ENCODE data around the gene GPR85. TPM values are rescaled to one million over a fixed set of nuclear protein-coding genes. Genes with fewer than 3 reads are reported as not detected.

The GPR85 gene
- total RNA-seq, 2 donors from 2014 or later = 0.13 TPM; not detected in 1

DNA sequence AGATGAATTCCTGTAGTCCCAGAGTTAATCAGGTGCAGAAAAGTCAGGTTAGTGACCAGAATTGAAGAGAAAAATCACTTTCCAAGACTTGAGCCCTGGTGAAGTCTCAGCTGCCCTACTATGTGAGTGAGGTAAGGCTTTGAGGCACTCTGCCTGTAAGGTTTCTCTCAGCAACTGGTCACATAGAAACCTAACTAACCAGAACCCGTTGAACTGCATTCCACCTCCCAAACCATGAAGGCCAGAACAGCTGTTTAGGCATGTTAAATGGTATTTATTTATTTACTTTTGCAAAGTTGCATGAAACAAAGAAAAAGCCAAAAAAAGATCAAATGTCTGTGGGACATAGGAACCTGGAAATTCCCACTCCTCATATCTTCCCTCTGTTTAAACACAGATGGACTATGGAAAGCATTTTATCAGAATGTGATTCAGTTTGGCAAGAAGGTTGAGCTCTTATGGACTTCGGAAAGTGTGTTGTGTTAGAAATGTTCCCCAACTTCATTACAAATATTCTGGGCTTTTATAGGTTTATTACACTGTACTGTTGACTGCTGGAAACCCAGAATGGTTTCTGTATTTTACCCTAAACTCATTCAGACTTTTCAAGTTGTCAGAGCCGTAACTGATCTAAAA, 12.8 kb upstream of the GPR85 start:
- H3K27ac Mint-ChIP-seq = no peak overlapping the region
- Histone ChIP-seq H3K27ac (ENCODE audit: low read depth, low read length) (no peak overlapping the region), H3K9ac (ENCODE audit: extremely low read depth, low read length, poor library complexity, severe bottlenecking) (no peak overlapping the region), H3K4me3 (ENCODE audit: low read length) (no peak overlapping the region), H3K4me1 (ENCODE audit: control insufficient read depth, insufficient read depth, low read length) (no peaks in the 10 kb centered on the region), H3K9me3 (ENCODE audit: control insufficient read depth, low read length) (no peaks in the 10 kb centered on the region), H3K27me3 (ENCODE audit: control insufficient read depth, insufficient read depth, low read length, poor library complexity, severe bottlenecking) (peaks cover 22% of the 10 kb centered on the region), H3K36me3 (ENCODE audit: control insufficient read depth, insufficient read depth, low read length) (no peaks in the 10 kb centered on the region)
- H3K27me3 Mint-ChIP-seq (ENCODE audit: insufficient read depth) = peaks cover 17% of the 10 kb centered on the region
- WGBS, 2 experiments (ENCODE audit: insufficient coverage in 1 of 2, insufficient read length in 1 of 2) = 90% methylated on average over 3 of the region's 3 CpGs; no CpG with 5 or more reads in 1 of the 2 experiments
- H3K36me3 Mint-ChIP-seq (ENCODE audit: low read depth) = no peaks in the 10 kb centered on the region
- H3K9me3 Mint-ChIP-seq = no peaks in the 10 kb centered on the region
- no peak overlapping the region for H3K4me3 Mint-ChIP-seq
- TF ChIP-seq, protein P1, sequence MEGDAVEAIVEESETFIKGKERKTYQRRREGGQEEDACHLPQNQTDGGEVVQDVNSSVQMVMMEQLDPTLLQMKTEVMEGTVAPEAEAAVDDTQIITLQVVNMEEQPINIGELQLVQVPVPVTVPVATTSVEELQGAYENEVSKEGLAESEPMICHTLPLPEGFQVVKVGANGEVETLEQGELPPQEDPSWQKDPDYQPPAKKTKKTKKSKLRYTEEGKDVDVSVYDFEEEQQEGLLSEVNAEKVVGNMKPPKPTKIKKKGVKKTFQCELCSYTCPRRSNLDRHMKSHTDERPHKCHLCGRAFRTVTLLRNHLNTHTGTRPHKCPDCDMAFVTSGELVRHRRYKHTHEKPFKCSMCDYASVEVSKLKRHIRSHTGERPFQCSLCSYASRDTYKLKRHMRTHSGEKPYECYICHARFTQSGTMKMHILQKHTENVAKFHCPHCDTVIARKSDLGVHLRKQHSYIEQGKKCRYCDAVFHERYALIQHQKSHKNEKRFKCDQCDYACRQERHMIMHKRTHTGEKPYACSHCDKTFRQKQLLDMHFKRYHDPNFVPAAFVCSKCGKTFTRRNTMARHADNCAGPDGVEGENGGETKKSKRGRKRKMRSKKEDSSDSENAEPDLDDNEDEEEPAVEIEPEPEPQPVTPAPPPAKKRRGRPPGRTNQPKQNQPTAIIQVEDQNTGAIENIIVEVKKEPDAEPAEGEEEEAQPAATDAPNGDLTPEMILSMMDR (conservative IDR thresholded peaks at IDR 0.05) = no peak
- no peaks in the 10 kb centered on the region for H3K4me1 Mint-ChIP-seq
- no peak for DNase-seq

DNA sequence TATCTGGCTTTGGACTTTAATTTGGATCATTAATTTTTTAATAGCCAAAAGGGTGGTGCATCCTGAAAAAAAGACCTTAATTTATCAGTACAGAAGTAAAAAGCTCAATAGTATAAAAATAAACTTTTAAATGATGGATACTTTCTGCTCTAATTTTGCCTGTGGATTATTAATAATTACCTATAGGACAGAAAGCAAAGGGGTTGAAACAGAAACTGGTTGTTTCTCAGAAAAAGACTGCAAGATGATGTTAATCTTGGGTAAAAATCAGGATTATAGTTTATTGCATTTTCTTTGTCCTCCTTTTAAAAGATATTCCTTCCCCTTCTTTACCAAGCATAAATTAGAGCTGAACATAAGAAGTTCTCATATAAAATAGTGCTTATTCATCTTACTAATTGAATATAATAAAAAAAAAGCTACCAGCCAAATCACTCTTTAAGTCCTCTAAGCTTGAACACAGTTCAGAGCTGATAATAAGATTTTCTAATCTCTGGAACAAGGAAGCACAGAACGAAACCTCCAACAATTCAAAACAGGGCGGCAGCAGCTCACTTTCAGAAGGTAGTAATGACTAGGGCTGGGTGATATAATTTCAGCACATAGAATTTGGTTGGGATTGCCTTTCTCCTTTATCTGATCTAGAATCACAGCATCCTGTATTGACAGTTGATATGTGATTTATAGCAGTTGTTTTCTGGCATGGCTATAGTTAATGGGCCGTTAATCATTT, 8.1 kb upstream of the GPR85 start:
- no peak overlapping the region for H3K27ac Mint-ChIP-seq
- Histone ChIP-seq H3K9ac (ENCODE audit: extremely low read depth, low read length, poor library complexity, severe bottlenecking) (no peak overlapping the region), H3K36me3 (ENCODE audit: control insufficient read depth, insufficient read depth, low read length) (no peaks in the 10 kb centered on the region), H3K27me3 (ENCODE audit: control insufficient read depth, insufficient read depth, low read length, poor library complexity, severe bottlenecking) (peaks cover 26% of the 10 kb centered on the region), H3K27ac (ENCODE audit: low read depth, low read length) (no peak overlapping the region), H3K9me3 (ENCODE audit: control insufficient read depth, low read length) (no peaks in the 10 kb centered on the region), H3K4me1 (ENCODE audit: control insufficient read depth, insufficient read depth, low read length) (no peaks in the 10 kb centered on the region), H3K4me3 (ENCODE audit: low read length) (no peak overlapping the region)
- H3K9me3 Mint-ChIP-seq = no peaks in the 10 kb centered on the region
- TF ChIP-seq, protein P1 (conservative IDR thresholded peaks at IDR 0.05) = no peak
- H3K36me3 Mint-ChIP-seq (ENCODE audit: low read depth) = no peaks in the 10 kb centered on the region
- H3K4me1 Mint-ChIP-seq = no peaks in the 10 kb centered on the region
- 88% methylated on average over 3 of the region's 3 CpGs; no CpG with 5 or more reads in 1 of the 2 experiments for WGBS, 2 experiments (ENCODE audit: insufficient coverage in 1 of 2, insufficient read length in 1 of 2)
- no peak for DNase-seq
- H3K4me3 Mint-ChIP-seq = no peak overlapping the region
- peaks cover 31% of the 10 kb centered on the region for H3K27me3 Mint-ChIP-seq (ENCODE audit: insufficient read depth)

DNA sequence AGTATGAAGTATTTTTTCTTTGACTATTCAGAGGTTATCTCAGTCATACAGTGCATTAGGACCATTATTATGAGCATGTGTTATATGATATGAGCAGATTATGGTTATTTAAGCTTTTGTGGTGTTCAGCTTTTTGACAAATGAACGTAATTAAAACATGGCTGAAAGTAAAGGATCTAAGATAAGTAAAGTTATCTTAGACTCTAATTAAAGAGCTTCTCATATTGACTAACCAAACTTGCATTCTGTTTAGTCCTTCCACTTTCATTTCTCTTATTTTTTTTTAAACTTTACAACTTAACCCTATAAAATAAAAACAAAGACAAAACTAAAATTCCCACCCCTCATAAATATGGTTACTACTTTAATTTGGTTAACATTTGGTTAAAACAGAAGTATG, 6.9 kb upstream of the GPR85 start:
- DNase-seq = no peak
- H3K27ac Mint-ChIP-seq = no peak overlapping the region
- H3K9ac ChIP-seq (ENCODE audit: extremely low read depth, low read length, poor library complexity, severe bottlenecking) = no peak overlapping the region
- 100% methylated on average over 1 of the region's 1 CpG; no CpG with 5 or more reads in 1 of the 2 experiments for WGBS, 2 experiments (ENCODE audit: insufficient coverage in 1 of 2, insufficient read length in 1 of 2)
- H3K27me3 Mint-ChIP-seq (ENCODE audit: insufficient read depth) = peaks cover 31% of the 10 kb centered on the region
- no peaks in the 10 kb centered on the region for H3K36me3 ChIP-seq (ENCODE audit: control insufficient read depth, insufficient read depth, low read length)
- peaks cover 26% of the 10 kb centered on the region for H3K27me3 ChIP-seq (ENCODE audit: control insufficient read depth, insufficient read depth, low read length, poor library complexity, severe bottlenecking)
- H3K4me3 ChIP-seq (ENCODE audit: low read length) = no peak overlapping the region
- H3K4me1 Mint-ChIP-seq = no peaks in the 10 kb centered on the region
- H3K36me3 Mint-ChIP-seq (ENCODE audit: low read depth) = no peaks in the 10 kb centered on the region
- H3K9me3 ChIP-seq (ENCODE audit: control insufficient read depth, low read length) = no peaks in the 10 kb centered on the region
- no peak overlapping the region for H3K4me3 Mint-ChIP-seq
- no peaks in the 10 kb centered on the region for H3K4me1 ChIP-seq (ENCODE audit: control insufficient read depth, insufficient read depth, low read length)
- H3K9me3 Mint-ChIP-seq = no peaks in the 10 kb centered on the region
- no peak overlapping the region for H3K27ac ChIP-seq (ENCODE audit: low read depth, low read length)
- TF ChIP-seq, protein P1 (conservative IDR thresholded peaks at IDR 0.05) = no peak
